ENCODE data around the gene KDM8. TPM values are rescaled to one million over a fixed set of nuclear protein-coding genes. Genes with fewer than 3 reads are reported as not detected.

KDM8 gene
- total RNA-seq, 1 donor from 2014 or later: 9.6 TPM

DNA sequence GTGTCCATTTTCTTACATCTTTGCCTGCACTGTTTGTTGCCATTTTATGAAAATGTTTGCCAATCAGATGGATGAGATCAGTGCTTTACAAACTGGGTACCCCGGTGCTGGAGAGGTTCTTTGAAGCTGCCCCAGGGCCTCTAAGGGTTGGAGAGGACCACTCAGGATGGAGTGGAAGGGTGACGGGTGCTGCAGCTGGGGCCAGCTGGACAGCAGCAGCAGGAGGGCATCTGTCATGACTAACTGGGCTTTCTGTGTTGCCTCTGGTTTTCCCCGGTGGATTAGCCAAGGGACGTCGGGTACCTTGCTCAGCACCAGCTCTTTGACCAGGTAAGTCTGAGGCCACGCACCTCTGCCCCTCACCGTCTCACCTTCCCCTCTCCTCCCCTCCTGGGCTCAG, 12.3 kb downstream of the KDM8 start:
- TF ChIP-seq, protein P1, sequence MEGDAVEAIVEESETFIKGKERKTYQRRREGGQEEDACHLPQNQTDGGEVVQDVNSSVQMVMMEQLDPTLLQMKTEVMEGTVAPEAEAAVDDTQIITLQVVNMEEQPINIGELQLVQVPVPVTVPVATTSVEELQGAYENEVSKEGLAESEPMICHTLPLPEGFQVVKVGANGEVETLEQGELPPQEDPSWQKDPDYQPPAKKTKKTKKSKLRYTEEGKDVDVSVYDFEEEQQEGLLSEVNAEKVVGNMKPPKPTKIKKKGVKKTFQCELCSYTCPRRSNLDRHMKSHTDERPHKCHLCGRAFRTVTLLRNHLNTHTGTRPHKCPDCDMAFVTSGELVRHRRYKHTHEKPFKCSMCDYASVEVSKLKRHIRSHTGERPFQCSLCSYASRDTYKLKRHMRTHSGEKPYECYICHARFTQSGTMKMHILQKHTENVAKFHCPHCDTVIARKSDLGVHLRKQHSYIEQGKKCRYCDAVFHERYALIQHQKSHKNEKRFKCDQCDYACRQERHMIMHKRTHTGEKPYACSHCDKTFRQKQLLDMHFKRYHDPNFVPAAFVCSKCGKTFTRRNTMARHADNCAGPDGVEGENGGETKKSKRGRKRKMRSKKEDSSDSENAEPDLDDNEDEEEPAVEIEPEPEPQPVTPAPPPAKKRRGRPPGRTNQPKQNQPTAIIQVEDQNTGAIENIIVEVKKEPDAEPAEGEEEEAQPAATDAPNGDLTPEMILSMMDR (IDR thresholded peaks at IDR 0.05; ENCODE audit: partially characterized antibody, unreplicated experiment): no peak
- Mint-ChIP-seq H3K36me3 (ENCODE audit: unreplicated experiment) (peaks cover 9% of the 10 kb centered on the region), H3K27ac (ENCODE audit: unreplicated experiment) (peak overlapping the region; percentile 80), H3K4me3 (ENCODE audit: unreplicated experiment) (peak overlapping the region; percentile 4), H3K27me3 (ENCODE audit: unreplicated experiment) (peaks cover 9% of the 10 kb centered on the region), H3K4me1 (ENCODE audit: low read depth, unreplicated experiment) (peaks cover 16% of the 10 kb centered on the region), H3K9me3 (ENCODE audit: unreplicated experiment) (peaks cover 7% of the 10 kb centered on the region)
- DNase-seq: no peak

GRCh38 chr16:27216297-27216885, 13.1 kb downstream of the KDM8 start:
- Mint-ChIP-seq H3K4me3 (ENCODE audit: unreplicated experiment) (no peak overlapping the region), H3K4me1 (ENCODE audit: low read depth, unreplicated experiment) (peaks cover 16% of the 10 kb centered on the region), H3K27me3 (ENCODE audit: unreplicated experiment) (peaks cover 9% of the 10 kb centered on the region), H3K9me3 (ENCODE audit: unreplicated experiment) (peaks cover 7% of the 10 kb centered on the region), H3K27ac (ENCODE audit: unreplicated experiment) (peak overlapping the region; percentile 80), H3K36me3 (ENCODE audit: unreplicated experiment) (peaks cover 9% of the 10 kb centered on the region)
- TF ChIP-seq, protein P1 (IDR thresholded peaks at IDR 0.05; ENCODE audit: partially characterized antibody, unreplicated experiment): no peak
- no peak for DNase-seq

GRCh38 chr16:27217256-27217655, 13.9 kb downstream of the KDM8 start:
- H3K27ac Mint-ChIP-seq (ENCODE audit: unreplicated experiment): peak overlapping the region; percentile 42

DNA sequence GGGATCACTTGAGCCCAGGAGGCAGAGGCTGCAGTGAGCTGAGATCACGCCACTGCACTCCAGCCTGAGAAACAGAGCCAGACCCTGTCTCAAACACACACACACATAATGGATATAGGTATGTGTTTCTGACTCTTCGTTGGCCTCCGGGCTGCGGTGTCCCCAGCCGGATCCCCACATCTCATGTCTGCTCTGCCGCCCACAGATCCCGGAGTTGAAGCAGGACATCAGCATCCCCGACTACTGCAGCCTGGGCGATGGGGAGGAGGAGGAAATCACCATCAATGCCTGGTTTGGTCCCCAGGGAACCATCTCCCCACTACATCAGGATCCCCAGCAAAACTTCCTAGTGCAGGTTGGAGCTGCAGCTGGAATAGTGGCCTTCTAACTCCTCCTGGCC, 15.4 kb downstream of the KDM8 start:
- H3K4me1 Mint-ChIP-seq (ENCODE audit: low read depth, unreplicated experiment): peaks cover 19% of the 10 kb centered on the region
- H3K27me3 Mint-ChIP-seq (ENCODE audit: unreplicated experiment): peaks cover 9% of the 10 kb centered on the region
- peaks cover 9% of the 10 kb centered on the region for H3K36me3 Mint-ChIP-seq (ENCODE audit: unreplicated experiment)
- H3K9me3 Mint-ChIP-seq (ENCODE audit: unreplicated experiment): peaks cover 10% of the 10 kb centered on the region
- no peak overlapping the region for H3K27ac Mint-ChIP-seq (ENCODE audit: unreplicated experiment)
- H3K4me3 Mint-ChIP-seq (ENCODE audit: unreplicated experiment): no peak overlapping the region
- no peak for DNase-seq
- TF ChIP-seq, protein P1 (IDR thresholded peaks at IDR 0.05; ENCODE audit: partially characterized antibody, unreplicated experiment): no peak

More at GRCh38 chr16:27217256-27217655, 13.9 kb downstream of the KDM8 start:
- no peak for DNase-seq
- Mint-ChIP-seq H3K36me3 (ENCODE audit: unreplicated experiment) (peaks cover 9% of the 10 kb centered on the region), H3K9me3 (ENCODE audit: unreplicated experiment) (peaks cover 7% of the 10 kb centered on the region), H3K4me3 (ENCODE audit: unreplicated experiment) (no peak overlapping the region), H3K4me1 (ENCODE audit: low read depth, unreplicated experiment) (peaks cover 16% of the 10 kb centered on the region), H3K27me3 (ENCODE audit: unreplicated experiment) (peaks cover 9% of the 10 kb centered on the region)
- TF ChIP-seq, protein P1 (IDR thresholded peaks at IDR 0.05; ENCODE audit: partially characterized antibody, unreplicated experiment): no peak

DNA sequence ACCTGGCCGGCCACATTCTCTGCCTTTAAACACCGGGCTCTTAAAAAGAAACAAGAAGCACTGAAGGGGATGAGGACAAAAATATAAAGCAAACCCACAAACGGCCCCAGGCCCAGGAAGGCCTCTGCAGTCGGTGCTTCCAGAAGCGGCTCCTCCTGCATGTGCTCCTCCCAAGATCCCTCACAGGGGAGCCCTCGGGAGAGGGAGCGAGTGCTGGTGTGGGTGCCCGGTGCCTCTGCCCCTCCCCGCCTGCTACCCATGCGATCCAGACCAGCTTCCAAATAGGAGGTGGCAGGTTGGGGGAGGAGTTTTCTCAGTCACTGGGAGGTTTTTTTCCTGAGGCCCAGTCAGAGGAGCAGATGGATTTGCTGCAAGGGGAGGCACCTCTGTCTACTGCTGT, 15.8 kb downstream of the KDM8 start:
- peaks cover 19% of the 10 kb centered on the region for H3K4me1 Mint-ChIP-seq (ENCODE audit: low read depth, unreplicated experiment)
- H3K27me3 Mint-ChIP-seq (ENCODE audit: unreplicated experiment): peaks cover 9% of the 10 kb centered on the region
- H3K9me3 Mint-ChIP-seq (ENCODE audit: unreplicated experiment): peaks cover 10% of the 10 kb centered on the region
- H3K36me3 Mint-ChIP-seq (ENCODE audit: unreplicated experiment): peaks cover 9% of the 10 kb centered on the region
- H3K27ac Mint-ChIP-seq (ENCODE audit: unreplicated experiment): peak overlapping the region; percentile 8
- no peak for DNase-seq
- H3K4me3 Mint-ChIP-seq (ENCODE audit: unreplicated experiment): no peak overlapping the region
- TF ChIP-seq, protein P1 (IDR thresholded peaks at IDR 0.05; ENCODE audit: partially characterized antibody, unreplicated experiment): no peak

Data from glutamatergic neuron (in vitro differentiated cells).